Activated naive CD4-positive, alpha-beta T cell treated with anti-CD3 and anti-CD28 coated beads, Interleukin-2, amount 10 ng/mL, durations not matched to agents 7 days and 5 days (primary cell): ENCODE data around the gene SLC35D1.

Experiments
- CTCF ChIA-PET: fragments of 350-600 bp; sonication (Branson Sonifier 250); formaldehyde crosslinking; loops from one replicate; lab custom pipeline; 2021; ENCODE audit warnings: antibody characterized with exemption; lab: Charles Lee
- DNase-seq: peaks from one replicate; pipeline ENCODE4 v3.0.0-alpha.2; 2020
- H3K27ac Mint-ChIP-seq: one replicate; pipeline ENCODE4 v1.8.0; 2021; ENCODE audit warnings: mild to moderate bottlenecking, moderate library complexity, mixed read lengths
- H3K27me3 Mint-ChIP-seq: one replicate; pipeline ENCODE4 v1.8.0; 2021; ENCODE audit warnings: mild to moderate bottlenecking, mixed read lengths
- H3K36me3 Mint-ChIP-seq: one replicate; pipeline ENCODE4 v1.8.0; 2021; ENCODE audit warnings: mixed read lengths
- H3K4me1 Mint-ChIP-seq: one replicate; pipeline ENCODE4 v1.8.0; 2021; ENCODE audit warnings: mixed read lengths
- H3K4me3 Mint-ChIP-seq: one replicate; pipeline ENCODE4 v1.8.0; 2021; ENCODE audit warnings: mild to moderate bottlenecking, moderate library complexity, mixed read lengths
- H3K9me3 Mint-ChIP-seq: one replicate; pipeline ENCODE4 v1.8.0; 2021; ENCODE audit warnings: mixed read lengths

The SLC35D1 gene

GRCh38 chr1:67060811-67061218 lies 6.9 kb upstream of the SLC35D1 start:
- no peak for DNase-seq
- H3K4me1 Mint-ChIP-seq: no peaks in the 10 kb centered on the region
- no peaks in the 10 kb centered on the region for H3K27me3 Mint-ChIP-seq
- H3K36me3 Mint-ChIP-seq: no peaks in the 10 kb centered on the region
- no peaks in the 10 kb centered on the region for H3K9me3 Mint-ChIP-seq
- H3K27ac Mint-ChIP-seq: no peak overlapping the region
- H3K4me3 Mint-ChIP-seq: no peak overlapping the region
- CTCF ChIA-PET: interaction anchor here (0.7 to 0.8 kb wide), 3 partner anchors 9 to 27 kb away, joined by 3 to 5 read pairs (median 3); no protein-coding TSS in a partner anchor

DNA sequence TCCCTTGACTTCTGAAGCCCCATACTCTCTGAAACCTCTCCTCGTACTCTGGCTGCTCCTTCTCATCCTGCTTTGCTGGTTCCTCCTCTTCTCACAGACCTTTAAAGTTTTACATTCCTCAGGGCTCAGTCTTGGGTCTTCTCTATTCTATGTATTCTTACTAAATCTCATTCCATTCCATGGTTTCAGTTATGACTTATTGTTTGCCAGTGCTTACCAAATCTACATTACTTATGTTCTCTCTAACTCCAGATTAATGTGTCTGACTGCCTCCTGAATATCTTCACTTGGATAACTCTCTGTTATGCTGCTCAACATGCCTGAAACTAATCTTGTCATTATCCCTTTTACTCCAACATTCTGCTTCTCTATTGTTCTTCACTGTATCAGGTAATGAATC lies 5.4 kb upstream of the SLC35D1 start:
- Mint-ChIP-seq H3K4me3 (no peak overlapping the region), H3K36me3 (no peaks in the 10 kb centered on the region), H3K9me3 (no peaks in the 10 kb centered on the region), H3K27me3 (peaks cover under 1% of the 10 kb centered on the region), H3K27ac (no peak overlapping the region), H3K4me1 (peaks cover 6% of the 10 kb centered on the region)
- CTCF ChIA-PET: interaction anchor here (1.1 kb wide), 1 partner anchor 706 kb away, joined by 3 read pairs; no protein-coding TSS in a partner anchor
- DNase-seq: no peak

DNA sequence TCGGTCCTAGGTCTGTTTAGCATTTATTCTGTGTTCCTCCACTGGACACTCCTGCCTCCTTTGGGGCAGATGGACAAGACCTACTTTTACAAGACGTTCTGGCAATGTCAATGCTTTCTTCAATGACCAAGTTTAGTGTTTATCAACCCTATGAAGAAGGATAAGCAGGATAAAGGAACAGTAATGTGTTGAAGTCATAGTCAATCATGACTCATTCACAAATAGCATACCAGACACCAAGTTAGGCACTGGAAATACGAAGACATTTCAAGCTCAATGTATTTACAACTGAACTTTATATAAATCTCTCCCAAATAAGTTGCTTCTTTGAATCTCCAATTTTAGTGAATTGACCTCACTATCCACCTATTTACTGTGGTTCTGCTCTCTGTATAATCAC lies 4.8 kb upstream of the SLC35D1 start:
- CTCF ChIA-PET: interaction anchor here (0.6 to 1.1 kb wide), 2 partner anchors 13 to 707 kb away, joined by 3 read pairs; no protein-coding TSS in a partner anchor
- H3K27ac Mint-ChIP-seq: no peak overlapping the region
- peaks cover 7% of the 10 kb centered on the region for H3K4me1 Mint-ChIP-seq
- H3K36me3 Mint-ChIP-seq: no peaks in the 10 kb centered on the region
- peaks cover 4% of the 10 kb centered on the region for H3K27me3 Mint-ChIP-seq
- no peak for DNase-seq
- H3K4me3 Mint-ChIP-seq: no peak overlapping the region
- no peaks in the 10 kb centered on the region for H3K9me3 Mint-ChIP-seq

- H3K4me3 Mint-ChIP-seq: no peak overlapping the region
- H3K4me1 Mint-ChIP-seq: peaks cover 7% of the 10 kb centered on the region
- no peak overlapping the region for H3K27ac Mint-ChIP-seq
- DNase-seq: no peak
- CTCF ChIA-PET: interaction anchor here (0.6 kb wide), 1 partner anchor 12 kb away, joined by 3 read pairs; no protein-coding TSS in a partner anchor
- no peaks in the 10 kb centered on the region for H3K36me3 Mint-ChIP-seq
- peaks cover 4% of the 10 kb centered on the region for H3K27me3 Mint-ChIP-seq
- H3K9me3 Mint-ChIP-seq: no peaks in the 10 kb centered on the region
These were observed 4.3 kb upstream of the SLC35D1 start for GRCh38 chr1:67058242-67058641.

- peak overlapping the region; percentile 82 for H3K4me3 Mint-ChIP-seq
- CTCF ChIA-PET: interaction anchor here (1.2 to 3.0 kb wide), 6 partner anchors 34 to 327 kb away, joined by 3 to 25 read pairs (median 5); no protein-coding TSS in a partner anchor
These were observed 488 bp downstream of the SLC35D1 start for GRCh38 chr1:67053535-67053784.

GRCh38 chr1:67052741-67053534 lies 1.0 kb downstream of the SLC35D1 start:
- H3K27ac Mint-ChIP-seq: peak overlapping the region; percentile 82
- H3K9me3 Mint-ChIP-seq: no peaks in the 10 kb centered on the region
- H3K27me3 Mint-ChIP-seq: peaks cover 4% of the 10 kb centered on the region
- DNase-seq: no peak
- CTCF ChIA-PET: interaction anchor here (1.2 to 3.0 kb wide), 6 partner anchors 34 to 327 kb away, joined by 3 to 25 read pairs (median 5); no protein-coding TSS in a partner anchor
- peak overlapping the region; percentile 82 for H3K4me3 Mint-ChIP-seq
- H3K36me3 Mint-ChIP-seq: peaks cover 27% of the 10 kb centered on the region
- peaks cover 31% of the 10 kb centered on the region for H3K4me1 Mint-ChIP-seq

More at GRCh38 chr1:67053535-67053784, 488 bp downstream of the SLC35D1 start:
- peaks cover 23% of the 10 kb centered on the region for H3K36me3 Mint-ChIP-seq
- H3K9me3 Mint-ChIP-seq: no peaks in the 10 kb centered on the region
- peak overlapping the region; percentile 92 for H3K27ac Mint-ChIP-seq
- peaks cover 31% of the 10 kb centered on the region for H3K4me1 Mint-ChIP-seq
- peak; percentile 62 for DNase-seq
- peaks cover 4% of the 10 kb centered on the region for H3K27me3 Mint-ChIP-seq

DNA sequence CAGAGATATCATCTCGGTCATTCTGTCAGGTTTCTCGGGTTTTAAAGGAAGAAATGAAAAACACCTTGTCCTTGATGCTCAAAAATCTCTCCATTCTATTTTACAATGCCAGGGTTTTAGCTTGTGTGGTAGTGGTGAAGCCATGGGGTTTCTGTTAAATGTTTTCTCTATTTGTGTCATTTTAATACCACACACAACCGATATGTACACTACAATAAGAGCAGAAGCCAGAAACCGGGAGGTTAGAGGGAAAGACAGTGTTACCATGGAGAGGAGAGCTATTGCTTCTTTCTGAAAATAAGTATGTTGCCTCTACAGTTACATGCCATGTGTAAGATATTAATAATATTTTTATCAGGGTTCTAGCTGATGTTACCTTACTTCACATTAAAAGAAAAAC lies 2.8 kb downstream of the SLC35D1 start:
- H3K4me1 Mint-ChIP-seq: peaks cover 31% of the 10 kb centered on the region
- H3K27me3 Mint-ChIP-seq: peaks cover 4% of the 10 kb centered on the region
- H3K4me3 Mint-ChIP-seq: no peak overlapping the region
- no peak overlapping the region for H3K27ac Mint-ChIP-seq
- no peak for DNase-seq
- no peaks in the 10 kb centered on the region for H3K9me3 Mint-ChIP-seq
- peaks cover 32% of the 10 kb centered on the region for H3K36me3 Mint-ChIP-seq
- CTCF ChIA-PET: interaction anchor here (0.9 to 1.2 kb wide), 3 partner anchors 9 to 98 kb away, joined by 3 to 5 read pairs (median 4); no protein-coding TSS in a partner anchor

- no peaks in the 10 kb centered on the region for H3K27me3 Mint-ChIP-seq
- no peak overlapping the region for H3K4me3 Mint-ChIP-seq
- CTCF ChIA-PET: interaction anchor here (1.4 kb wide), 1 partner anchor 105 kb away, joined by 3 read pairs; no protein-coding TSS in a partner anchor
- H3K36me3 Mint-ChIP-seq: peaks cover 53% of the 10 kb centered on the region
- DNase-seq: no peak
- no peak overlapping the region for H3K27ac Mint-ChIP-seq
- no peaks in the 10 kb centered on the region for H3K4me1 Mint-ChIP-seq
- H3K9me3 Mint-ChIP-seq: no peaks in the 10 kb centered on the region
These were observed 9.2 kb downstream of the SLC35D1 start for GRCh38 chr1:67044631-67045270.

DNA sequence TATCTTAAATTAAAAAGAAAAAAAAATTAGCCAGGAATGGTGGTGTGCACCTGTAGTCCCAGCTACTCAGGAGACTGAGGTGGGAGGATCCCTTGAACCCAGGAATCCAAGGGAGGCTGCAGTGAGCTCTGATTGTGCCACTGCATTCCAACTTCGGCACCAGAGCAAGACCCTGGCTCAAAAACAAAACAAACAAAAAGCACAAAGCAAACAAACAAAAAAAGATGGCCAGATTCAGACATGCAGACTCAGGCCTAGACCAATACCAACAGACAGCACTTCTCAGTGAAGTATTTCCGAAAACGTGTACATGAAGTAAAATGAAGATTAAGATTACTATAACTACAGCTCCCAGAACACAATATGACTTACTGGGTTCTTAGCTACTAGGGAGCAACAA lies 10.6 kb downstream of the SLC35D1 start:
- no peak for DNase-seq
- CTCF ChIA-PET: interaction anchor here (0.8 kb wide), 1 partner anchor 17 kb away, joined by 3 read pairs; no protein-coding TSS in a partner anchor
- H3K4me1 Mint-ChIP-seq: no peaks in the 10 kb centered on the region
- H3K4me3 Mint-ChIP-seq: no peak overlapping the region
- no peak overlapping the region for H3K27ac Mint-ChIP-seq
- no peaks in the 10 kb centered on the region for H3K9me3 Mint-ChIP-seq
- no peaks in the 10 kb centered on the region for H3K27me3 Mint-ChIP-seq
- H3K36me3 Mint-ChIP-seq: peaks cover 56% of the 10 kb centered on the region

GRCh38 chr1:67041841-67042503 lies 12.0 kb downstream of the SLC35D1 start:
- Mint-ChIP-seq H3K9me3 (no peaks in the 10 kb centered on the region), H3K4me3 (no peak overlapping the region), H3K4me1 (peaks cover 3% of the 10 kb centered on the region), H3K36me3 (peaks cover 64% of the 10 kb centered on the region), H3K27me3 (no peaks in the 10 kb centered on the region), H3K27ac (no peak overlapping the region)
- CTCF ChIA-PET: no interaction called here
- no peak for DNase-seq

- H3K27me3 Mint-ChIP-seq: no peaks in the 10 kb centered on the region
- CTCF ChIA-PET: no interaction called here
- H3K36me3 Mint-ChIP-seq: peaks cover 71% of the 10 kb centered on the region
- no peak overlapping the region for H3K4me3 Mint-ChIP-seq
- no peak overlapping the region for H3K27ac Mint-ChIP-seq
- DNase-seq: no peak
- H3K4me1 Mint-ChIP-seq: peaks cover 7% of the 10 kb centered on the region
- peaks cover 4% of the 10 kb centered on the region for H3K9me3 Mint-ChIP-seq
These were observed 13.5 kb downstream of the SLC35D1 start for GRCh38 chr1:67040405-67040804.

GRCh38 chr1:67031859-67032247 lies 22.1 kb downstream of the SLC35D1 start:
- Mint-ChIP-seq H3K27me3 (no peaks in the 10 kb centered on the region), H3K9me3 (peaks cover 7% of the 10 kb centered on the region), H3K27ac (no peak overlapping the region), H3K36me3 (peaks cover 46% of the 10 kb centered on the region), H3K4me1 (peaks cover 2% of the 10 kb centered on the region), H3K4me3 (no peak overlapping the region)
- CTCF ChIA-PET: no interaction called here
- DNase-seq: no peak

DNA sequence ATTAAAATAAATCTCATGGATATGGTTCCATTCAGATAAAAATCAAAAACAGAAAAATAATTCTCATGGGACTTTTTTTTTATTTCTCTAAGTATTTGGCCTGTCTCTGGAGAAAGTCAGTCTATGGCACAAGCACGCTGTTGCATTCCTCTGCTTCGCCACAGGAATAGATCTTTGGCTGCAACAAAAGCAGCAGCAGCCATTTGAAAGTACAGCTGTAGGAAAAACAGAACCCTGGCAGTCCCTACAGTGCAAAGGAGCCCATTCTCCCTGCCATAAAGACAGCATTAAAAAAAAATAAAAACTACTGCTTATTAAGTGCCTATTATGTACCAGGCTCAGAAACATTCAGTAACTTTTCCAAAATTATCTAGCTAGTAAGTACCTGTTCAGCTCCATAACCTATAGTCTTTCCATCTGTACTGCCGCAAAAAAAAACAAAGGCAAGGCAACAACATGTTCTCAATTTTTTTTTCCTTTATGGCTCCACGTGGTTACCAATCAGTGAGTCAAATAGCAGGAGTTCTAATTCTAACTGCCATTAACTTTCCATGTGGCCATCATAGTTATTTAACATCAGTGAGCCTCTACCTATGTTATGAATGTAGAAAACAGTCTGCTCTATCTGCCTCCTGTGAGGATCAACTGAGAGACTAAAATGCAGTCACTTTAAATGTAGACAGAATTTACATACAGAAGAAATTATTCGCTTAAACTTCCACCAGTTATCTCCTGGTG lies 22.7 kb downstream of the SLC35D1 start:
- CTCF ChIA-PET: no interaction called here
- no peaks in the 10 kb centered on the region for H3K27me3 Mint-ChIP-seq

More for the DNA sequence above, 22.7 kb downstream of the SLC35D1 start:
- Mint-ChIP-seq H3K27ac (no peak overlapping the region), H3K4me3 (no peak overlapping the region), H3K36me3 (peaks cover 40% of the 10 kb centered on the region), H3K4me1 (no peaks in the 10 kb centered on the region), H3K9me3 (peaks cover 3% of the 10 kb centered on the region)
- DNase-seq: no peak
